ENCODE results near the gene ASIC3.

DNA sequence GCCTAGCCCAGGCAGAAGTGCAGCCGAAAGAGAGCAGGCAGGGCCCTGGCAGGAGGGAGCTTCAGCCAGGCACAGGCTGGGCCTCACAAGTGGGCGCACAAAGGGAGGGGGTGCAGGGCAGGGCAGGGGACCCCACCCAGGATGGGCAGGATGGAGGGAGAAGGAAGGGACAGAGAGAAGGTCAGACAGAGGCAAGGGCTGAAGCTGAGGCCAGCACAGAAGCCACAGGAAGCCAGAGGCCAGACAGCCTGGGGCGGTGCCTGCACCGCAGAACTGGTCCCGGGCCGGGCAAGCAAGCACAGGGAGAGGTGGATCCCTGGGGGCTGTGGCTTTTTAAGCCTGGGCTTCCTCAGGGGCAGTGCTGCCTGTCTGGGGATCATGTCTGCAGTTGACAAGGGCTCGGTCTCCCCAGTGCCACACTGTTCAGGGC, 40.8 kb upstream of the ASIC3 start:
- TF ChIP-seq, protein P1, sequence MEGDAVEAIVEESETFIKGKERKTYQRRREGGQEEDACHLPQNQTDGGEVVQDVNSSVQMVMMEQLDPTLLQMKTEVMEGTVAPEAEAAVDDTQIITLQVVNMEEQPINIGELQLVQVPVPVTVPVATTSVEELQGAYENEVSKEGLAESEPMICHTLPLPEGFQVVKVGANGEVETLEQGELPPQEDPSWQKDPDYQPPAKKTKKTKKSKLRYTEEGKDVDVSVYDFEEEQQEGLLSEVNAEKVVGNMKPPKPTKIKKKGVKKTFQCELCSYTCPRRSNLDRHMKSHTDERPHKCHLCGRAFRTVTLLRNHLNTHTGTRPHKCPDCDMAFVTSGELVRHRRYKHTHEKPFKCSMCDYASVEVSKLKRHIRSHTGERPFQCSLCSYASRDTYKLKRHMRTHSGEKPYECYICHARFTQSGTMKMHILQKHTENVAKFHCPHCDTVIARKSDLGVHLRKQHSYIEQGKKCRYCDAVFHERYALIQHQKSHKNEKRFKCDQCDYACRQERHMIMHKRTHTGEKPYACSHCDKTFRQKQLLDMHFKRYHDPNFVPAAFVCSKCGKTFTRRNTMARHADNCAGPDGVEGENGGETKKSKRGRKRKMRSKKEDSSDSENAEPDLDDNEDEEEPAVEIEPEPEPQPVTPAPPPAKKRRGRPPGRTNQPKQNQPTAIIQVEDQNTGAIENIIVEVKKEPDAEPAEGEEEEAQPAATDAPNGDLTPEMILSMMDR (IDR thresholded peaks at IDR 0.05), result no peak
- TF ChIP-seq POLR2A (IDR thresholded peaks at IDR 0.05), result no peak

Measured in transverse colon (tissue), 3 donors.